ENCODE results near the gene WWC2. TPM values are rescaled to one million over a fixed set of nuclear protein-coding genes. Genes with fewer than 3 reads are reported as not detected.

Gene WWC2
- total RNA-seq = 10 to 100 TPM; 17.7 to 32.0 (median 23.2) TPM
- 1 to 10 TPM; 1.4 to 2.7 (median 1.7) TPM for polyA plus RNA-seq
- long read RNA-seq, donor 1, full-length matches to known transcripts = 2 of 2 reads
- long read RNA-seq, donor 1, partial matches to known transcripts = 0 of 2 reads
- long read RNA-seq, donor 1, other reads (novel, unspliced or antisense) = 0 of 2 reads
- long read RNA-seq, donor 2, full-length matches to known transcripts = 2 of 2 reads
- long read RNA-seq, donor 2, partial matches to known transcripts = 0 of 2 reads
- long read RNA-seq, donor 2, other reads (novel, unspliced or antisense) = 0 of 2 reads

DNA sequence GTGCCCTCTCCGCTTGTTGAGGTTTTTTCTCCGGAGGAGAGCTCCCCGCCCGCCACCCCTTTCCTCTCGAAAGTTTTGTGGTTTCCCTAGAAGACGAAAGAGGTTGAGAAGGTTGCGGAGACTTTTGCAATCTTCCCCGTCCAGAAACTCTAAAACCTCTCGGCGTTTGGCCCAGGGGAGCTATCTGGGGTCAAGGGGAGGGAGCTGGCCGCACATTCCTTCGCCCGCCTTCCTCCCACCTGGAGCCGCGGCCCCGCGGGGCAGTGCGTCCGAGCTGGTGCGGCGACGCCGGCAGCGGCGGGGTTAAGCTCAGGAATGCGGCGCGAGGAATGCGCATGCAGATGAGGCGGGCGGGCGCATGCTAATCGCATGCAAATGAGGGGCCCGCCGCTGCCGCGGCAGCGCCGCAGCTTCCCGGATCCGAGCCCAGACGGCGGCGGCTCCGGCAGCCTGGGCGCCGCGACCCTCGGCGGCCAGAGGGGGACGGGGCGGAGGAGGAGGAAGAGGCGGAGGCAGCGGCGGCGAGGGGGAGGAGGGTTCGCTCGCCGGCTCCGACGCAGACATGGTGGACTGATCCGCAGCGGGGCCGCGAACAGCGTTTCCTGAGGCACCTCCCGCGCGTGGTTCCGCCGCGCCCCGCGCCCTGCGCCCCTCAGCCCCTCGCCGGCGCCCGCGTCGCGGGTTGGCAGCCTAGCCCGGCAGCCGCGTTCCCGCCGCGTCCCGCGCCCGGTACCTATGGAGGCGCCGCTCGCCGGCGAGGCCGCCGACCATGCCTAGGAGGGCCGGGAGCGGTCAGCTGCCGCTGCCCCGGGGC lies at the start of gene WWC2:
Gene WWC2 (plus strand): TSS at position 535 of the 814 bp plus-strand sequence. CDS start 235 bp downstream, at position 770.
- H3K9me3 ChIP-seq = no peaks in the 10 kb centered on the region
- intact Hi-C loops (cut with DNase I; ENCODE audit: low total_unique reads) = no loop called here
- peak in 4 of 11 experiments; percentile 27 to 32 (median 30) for TF ChIP-seq CTCF (IDR thresholded peaks at IDR 0.05 in 8 of 11, conservative IDR thresholded peaks at IDR 0.05 in 3 of 11)
- peak; percentile 75 to 89 (median 89) for TF ChIP-seq POLR2AphosphoS5 (IDR thresholded peaks at IDR 0.05)
- TF ChIP-seq POLR2A (IDR thresholded peaks at IDR 0.05) = peak in 1 of 3 donors; percentile 7
- peaks cover 0 to 80% (median 30%) of the 10 kb centered on the region in 7 donors for H3K27me3 ChIP-seq (replicated peaks in 1 of 7)
- peak within 1 kb of the TSS; percentile 88 to 95 (median 92) for H3K27ac ChIP-seq
- H3K4me3 ChIP-seq = peak within 1 kb of the TSS; percentile 59 to 91 (median 72)
- DNase-seq = peak; percentile 92
- WGBS, 5 donors = 0 to 1% (median 0%) methylated on average over 3 to 102 of the region's 102 CpGs
- no peaks in the 10 kb centered on the region for H3K36me3 ChIP-seq
- peaks cover 9 to 51% (median 19%) of the 10 kb centered on the region in 6 donors for H3K4me1 ChIP-seq

GRCh38 chr4:183053681-183054080 lies 45.4 kb upstream of the WWC2 start:
- Histone ChIP-seq H3K36me3 (no peaks in the 10 kb centered on the region), H3K9me3 (peaks cover 0 to 13% (median 0%) of the 10 kb centered on the region in 8 donors), H3K4me3 (no peak overlapping the region), H3K4me1 (no peaks in the 10 kb centered on the region), H3K27me3 (replicated peaks in 1 of 7) (no peaks in the 10 kb centered on the region), H3K27ac (no peak overlapping the region)
- WGBS, 5 donors = 88 to 100% (median 95%) methylated on average over 1 of the region's 1 CpG
- intact Hi-C loops (cut with DNase I; ENCODE audit: low total_unique reads) = no loop called here
- TF ChIP-seq CTCF (IDR thresholded peaks at IDR 0.05 in 8 of 11, conservative IDR thresholded peaks at IDR 0.05 in 3 of 11) = no peak
- TF ChIP-seq POLR2A (IDR thresholded peaks at IDR 0.05) = no peak
- TF ChIP-seq POLR2AphosphoS5 (IDR thresholded peaks at IDR 0.05) = no peak
- DNase-seq = no peak

DNA sequence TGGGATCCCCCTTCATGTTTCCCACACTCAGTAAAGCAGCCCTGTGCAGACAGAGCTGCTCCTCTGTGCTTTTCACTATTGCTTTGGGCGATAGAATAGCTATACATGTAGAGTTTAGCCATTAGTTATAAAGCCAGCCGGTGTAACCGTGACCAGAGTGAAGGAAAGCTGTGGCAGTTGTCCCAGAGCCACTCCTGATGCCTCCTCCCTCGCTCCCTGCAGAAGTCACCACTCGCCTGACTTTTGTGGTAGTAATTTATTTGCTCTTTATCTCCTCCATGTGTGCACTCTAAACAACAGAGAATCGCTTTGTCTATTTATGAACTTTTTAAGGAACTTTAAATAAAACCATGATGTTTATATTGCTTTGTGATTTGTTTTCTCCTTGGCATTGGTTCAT lies 41.8 kb upstream of the WWC2 start:
- H3K27me3 ChIP-seq (replicated peaks in 1 of 7) = no peaks in the 10 kb centered on the region
- 87 to 92% (median 89%) methylated on average over 6 of the region's 6 CpGs for WGBS, 5 donors
- no peaks in the 10 kb centered on the region for H3K4me1 ChIP-seq
- TF ChIP-seq POLR2AphosphoS5 (IDR thresholded peaks at IDR 0.05) = no peak
- no peak for TF ChIP-seq CTCF (IDR thresholded peaks at IDR 0.05 in 8 of 11, conservative IDR thresholded peaks at IDR 0.05 in 3 of 11)
- no peak for TF ChIP-seq POLR2A (IDR thresholded peaks at IDR 0.05)
- intact Hi-C loops (cut with DNase I; ENCODE audit: low total_unique reads) = no loop called here
- H3K36me3 ChIP-seq = no peaks in the 10 kb centered on the region
- no peak overlapping the region for H3K27ac ChIP-seq
- H3K4me3 ChIP-seq = no peak overlapping the region
- DNase-seq = no peak
- H3K9me3 ChIP-seq = peaks cover 0 to 13% (median 0%) of the 10 kb centered on the region in 8 donors

DNA sequence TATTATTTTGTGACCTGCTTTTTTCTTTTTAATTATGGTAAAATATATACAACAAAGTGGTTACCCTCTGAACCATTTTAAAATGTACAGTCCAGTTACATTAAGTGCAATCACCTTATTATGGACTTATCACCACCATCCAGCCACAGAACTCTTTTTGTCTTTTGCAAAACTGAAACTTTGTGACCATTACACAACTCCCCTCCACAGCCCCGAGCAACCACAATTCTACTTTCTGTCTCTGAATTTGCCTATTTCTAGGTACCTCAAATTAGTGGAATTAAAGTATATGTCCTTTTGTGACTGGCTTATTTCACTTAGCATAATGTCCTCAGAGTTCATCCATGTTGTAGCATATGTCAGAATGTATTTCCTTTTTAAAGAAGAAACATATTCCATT lies 39.3 kb upstream of the WWC2 start:
- intact Hi-C loops (cut with DNase I; ENCODE audit: low total_unique reads) = no loop called here
- H3K4me3 ChIP-seq = no peak overlapping the region
- H3K36me3 ChIP-seq = no peaks in the 10 kb centered on the region
- TF ChIP-seq POLR2AphosphoS5 (IDR thresholded peaks at IDR 0.05) = no peak
- TF ChIP-seq CTCF (IDR thresholded peaks at IDR 0.05 in 8 of 11, conservative IDR thresholded peaks at IDR 0.05 in 3 of 11) = no peak
- TF ChIP-seq POLR2A (IDR thresholded peaks at IDR 0.05) = no peak
- H3K4me1 ChIP-seq = no peaks in the 10 kb centered on the region
- 70 to 93% (median 76%) methylated on average over 1 of the region's 1 CpG for WGBS, 5 donors
- no peaks in the 10 kb centered on the region for H3K9me3 ChIP-seq
- DNase-seq = no peak
- H3K27ac ChIP-seq = no peak overlapping the region
- no peaks in the 10 kb centered on the region for H3K27me3 ChIP-seq (replicated peaks in 1 of 7)
